HG03342 (cell line): ENCODE results near the gene SCGB3A2.
"Not testable (repeated sequence)": the region's sequence is repeated elsewhere in the genome, so short reads cannot be mapped to it uniquely, and the experiment has no call there.

Experiments used
- ATAC-seq: cut with Tn5 transposase; IDR thresholded peaks from one replicate; pipeline ENCODE4 v1.9.1; 2021; ENCODE audit warnings: mild to moderate bottlenecking, moderate library complexity; ENCODE audit not compliant: unreplicated experiment

Gene SCGB3A2

GRCh38 chr5:147860641-147861025, 17.9 kb upstream of the SCGB3A2 start:
- ATAC-seq: no peak

DNA sequence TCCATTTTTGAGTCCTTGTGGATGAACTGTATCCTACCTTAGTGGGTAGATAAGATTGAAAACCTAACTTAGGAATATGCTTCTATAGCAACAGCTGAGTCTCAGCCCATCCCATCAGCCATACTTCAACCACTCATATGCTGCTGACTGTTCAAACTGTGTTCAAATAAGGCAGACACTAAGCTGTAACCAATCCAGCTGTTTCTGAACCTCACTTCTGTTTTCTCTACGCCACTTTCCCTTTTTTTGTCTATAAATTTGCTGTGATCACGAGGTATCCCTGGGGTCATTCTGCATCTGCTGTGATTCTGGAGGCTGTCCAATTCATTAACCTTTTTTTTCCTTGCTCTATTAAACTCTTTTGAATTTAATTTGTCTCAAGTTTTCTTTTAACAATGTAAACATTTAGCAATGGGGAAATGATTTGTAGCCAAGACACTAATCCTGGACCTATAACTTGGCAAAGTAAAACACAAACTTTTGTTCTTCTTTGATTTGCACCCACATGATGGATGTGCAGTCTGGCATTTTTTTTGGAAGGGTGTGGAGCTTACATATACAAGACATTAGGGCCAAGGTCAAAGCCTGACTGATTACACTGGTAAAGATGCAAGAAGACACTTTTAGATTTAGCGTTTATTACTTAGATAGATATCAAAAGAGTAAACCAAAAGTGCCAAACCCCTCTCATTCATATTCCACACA, 14.9 kb upstream of the SCGB3A2 start:
- no peak for ATAC-seq

- ATAC-seq: no peak
Measured at GRCh38 chr5:147869112-147869511, 9.4 kb upstream of the SCGB3A2 start.

DNA sequence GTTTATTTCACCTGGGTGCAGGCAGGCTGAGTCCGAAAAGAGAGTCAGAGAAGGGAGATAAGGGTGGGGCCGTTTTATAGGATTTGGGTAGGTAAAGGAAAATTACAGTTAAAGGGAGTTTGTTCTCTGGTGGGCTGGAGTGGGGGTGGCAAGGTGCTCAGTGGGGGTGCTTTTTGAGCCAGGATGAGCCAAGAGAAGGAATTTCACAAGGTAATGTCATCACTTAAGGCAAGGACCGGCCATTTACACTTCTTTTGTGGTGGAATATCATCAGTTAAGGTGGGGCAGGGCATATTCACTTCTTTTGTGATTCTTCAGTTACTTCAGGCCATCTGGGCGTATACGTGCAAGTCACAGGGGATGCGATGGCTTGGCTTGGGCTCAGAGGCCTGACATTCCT, 8.6 kb upstream of the SCGB3A2 start:
- ATAC-seq: not testable (repeated sequence)

- ATAC-seq: not testable (repeated sequence)
Measured at GRCh38 chr5:147871980-147872549, 6.4 kb upstream of the SCGB3A2 start.

GRCh38 chr5:147872744-147873435, 5.6 kb upstream of the SCGB3A2 start:
- ATAC-seq: not testable (repeated sequence)

GRCh38 chr5:147874118-147874875, 4.2 kb upstream of the SCGB3A2 start:
- not testable (repeated sequence) for ATAC-seq

GRCh38 chr5:147874910-147875367, 3.6 kb upstream of the SCGB3A2 start:
- no peak for ATAC-seq

DNA sequence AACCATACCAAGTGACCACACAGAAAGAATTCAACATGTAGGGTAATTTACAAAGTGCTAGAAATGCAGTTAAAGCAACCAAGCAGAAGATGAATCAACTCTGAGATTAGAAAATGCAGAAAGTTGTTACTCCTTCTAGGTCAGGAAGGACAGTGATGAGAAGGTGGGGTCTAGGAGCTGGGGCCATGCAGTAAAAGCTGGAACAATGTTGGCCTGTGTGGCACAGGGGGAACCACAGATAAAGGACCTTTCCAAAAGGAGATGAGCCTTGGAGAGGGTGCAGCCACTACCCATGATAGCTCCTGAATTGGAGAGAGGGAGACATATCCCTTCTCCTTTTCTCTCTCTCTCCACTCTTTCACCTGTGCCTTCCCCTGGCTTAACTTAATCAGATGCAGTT, 2.4 kb upstream of the SCGB3A2 start:
- ATAC-seq: no peak

DNA sequence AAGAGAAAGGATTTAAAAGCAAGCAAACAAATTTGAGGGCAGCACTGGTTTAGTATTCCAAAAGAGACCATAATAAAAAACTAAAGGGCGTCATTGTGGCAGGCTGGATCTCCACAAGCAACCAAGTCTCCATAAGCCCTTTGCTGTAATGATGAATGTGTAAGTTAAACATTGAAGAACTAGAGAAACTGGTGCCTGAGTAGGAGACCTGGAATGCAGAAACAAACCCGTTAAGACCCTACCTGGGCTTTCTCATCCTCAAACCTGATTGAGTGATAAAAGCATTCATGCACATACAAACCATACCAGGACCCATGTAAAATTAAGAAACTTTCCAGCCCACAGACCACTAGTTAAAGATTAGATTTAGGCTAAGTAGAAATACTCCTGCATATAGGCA, 1.9 kb upstream of the SCGB3A2 start:
- ATAC-seq: no peak

GRCh38 chr5:147879784-147880183, 1.3 kb downstream of the SCGB3A2 start:
- no peak for ATAC-seq

- ATAC-seq: no peak
Measured at GRCh38 chr5:147880487-147880886, 2.0 kb downstream of the SCGB3A2 start.

- ATAC-seq: no peak
Measured at GRCh38 chr5:147882586-147883313, 4.2 kb downstream of the SCGB3A2 start.

- no peak for ATAC-seq
Measured at GRCh38 chr5:147887026-147887627, 8.6 kb downstream of the SCGB3A2 start.

- no peak for ATAC-seq
Measured at GRCh38 chr5:147887930-147888329, 9.4 kb downstream of the SCGB3A2 start.

DNA sequence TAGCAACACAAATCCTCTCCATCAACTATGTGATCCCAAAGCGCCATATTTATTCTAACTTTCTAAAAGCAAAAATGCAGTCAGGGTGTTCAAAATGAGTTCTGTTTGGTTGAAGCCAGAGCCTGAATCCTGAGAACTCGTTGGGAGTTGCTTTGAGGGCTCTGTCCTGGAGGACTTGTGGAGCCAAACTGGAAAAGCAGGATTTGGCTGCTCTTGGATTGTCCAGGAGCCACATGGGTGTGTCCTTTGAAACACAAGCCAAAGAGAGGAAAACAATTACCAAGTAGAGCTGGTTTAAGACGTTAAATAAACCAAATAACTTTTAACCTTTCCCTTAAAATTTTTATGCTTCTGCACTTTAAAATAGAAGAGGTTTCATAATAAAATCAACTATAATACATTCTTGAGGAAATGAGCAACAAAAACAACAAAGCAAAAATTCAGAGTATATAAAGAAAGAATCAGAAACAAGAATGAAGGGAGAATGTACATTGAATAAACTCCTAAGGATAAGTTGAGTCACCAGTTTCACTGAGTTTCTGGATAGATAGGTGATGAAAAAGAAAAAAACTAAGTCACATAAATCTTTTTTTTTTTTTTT, 14.3 kb downstream of the SCGB3A2 start:
- ATAC-seq: no peak

GRCh38 chr5:147893820-147894219, 15.3 kb downstream of the SCGB3A2 start:
- ATAC-seq: no peak

DNA sequence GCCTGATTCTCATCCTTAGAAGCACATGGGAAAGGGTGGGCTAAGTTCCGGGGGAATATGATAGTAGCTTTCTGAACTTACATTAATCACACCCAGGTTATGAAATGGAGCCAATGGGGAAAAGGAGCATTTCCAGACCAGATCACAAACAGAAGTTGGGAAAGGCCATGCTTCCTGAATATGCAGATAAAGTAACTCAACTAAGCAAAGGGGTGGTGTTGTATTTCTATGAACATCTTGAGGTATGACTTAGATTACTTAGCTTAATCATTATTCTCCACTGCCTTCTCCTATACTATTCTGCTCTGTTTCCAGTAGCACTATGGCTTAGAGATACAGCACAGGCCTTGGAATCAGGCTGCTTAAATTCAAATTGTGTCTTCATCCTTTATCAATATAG, 17.4 kb downstream of the SCGB3A2 start:
- no peak for ATAC-seq

- no peak for ATAC-seq
Measured at GRCh38 chr5:147898875-147899401, 20.4 kb downstream of the SCGB3A2 start.

- ATAC-seq: no peak
Measured at GRCh38 chr5:147901599-147902039, 23.1 kb downstream of the SCGB3A2 start.
